HG02571 (cell line): ENCODE measurements around the gene LPP.

Source experiments
- ATAC-seq: cut with Tn5 transposase; IDR thresholded peaks from one replicate; pipeline ENCODE4 v1.9.1; 2021; ENCODE audit warnings: mild to moderate bottlenecking, moderate library complexity; ENCODE audit not compliant: unreplicated experiment

Gene LPP

GRCh38 chr3:188884299-188885043, 730.5 kb downstream of the LPP start:
- no peak for ATAC-seq

- no peak for ATAC-seq
Observed at GRCh38 chr3:188888321-188889053, 734.5 kb downstream of the LPP start.

GRCh38 chr3:188889054-188889491, 735.1 kb downstream of the LPP start:
- no peak for ATAC-seq

GRCh38 chr3:188890572-188891270, 736.8 kb downstream of the LPP start:
- no peak for ATAC-seq

- no peak for ATAC-seq
Observed at GRCh38 chr3:188899881-188900280, 745.9 kb downstream of the LPP start.

GRCh38 chr3:188900421-188900951, 746.5 kb downstream of the LPP start:
- no peak for ATAC-seq

GRCh38 chr3:188901126-188901525, 747.2 kb downstream of the LPP start:
- no peak for ATAC-seq

GRCh38 chr3:188901671-188902287, 747.8 kb downstream of the LPP start:
- no peak for ATAC-seq

- no peak for ATAC-seq
Observed at GRCh38 chr3:188904670-188905069, 750.7 kb downstream of the LPP start.

GRCh38 chr3:188905547-188905946, 751.6 kb downstream of the LPP start:
- ATAC-seq = no peak

GRCh38 chr3:188906236-188906635, 752.3 kb downstream of the LPP start:
- no peak for ATAC-seq

GRCh38 chr3:188908002-188908850, 754.3 kb downstream of the LPP start:
- ATAC-seq = no peak

- ATAC-seq = no peak
Observed at GRCh38 chr3:188911026-188911850, 757.3 kb downstream of the LPP start.

GRCh38 chr3:188913084-188913483, 759.1 kb downstream of the LPP start:
- ATAC-seq = no peak

- no peak for ATAC-seq
Observed at GRCh38 chr3:188914552-188914951, 760.6 kb downstream of the LPP start.

GRCh38 chr3:188915127-188915526, 761.2 kb downstream of the LPP start:
- no peak for ATAC-seq

- ATAC-seq = no peak
Observed at GRCh38 chr3:188916934-188917401, 763.0 kb downstream of the LPP start.

GRCh38 chr3:188918093-188918492, 764.1 kb downstream of the LPP start:
- no peak for ATAC-seq

- ATAC-seq = no peak
Observed at GRCh38 chr3:188923671-188924070, 769.7 kb downstream of the LPP start.
